Measurements from ENCODE around the gene MRM2.

DNA sequence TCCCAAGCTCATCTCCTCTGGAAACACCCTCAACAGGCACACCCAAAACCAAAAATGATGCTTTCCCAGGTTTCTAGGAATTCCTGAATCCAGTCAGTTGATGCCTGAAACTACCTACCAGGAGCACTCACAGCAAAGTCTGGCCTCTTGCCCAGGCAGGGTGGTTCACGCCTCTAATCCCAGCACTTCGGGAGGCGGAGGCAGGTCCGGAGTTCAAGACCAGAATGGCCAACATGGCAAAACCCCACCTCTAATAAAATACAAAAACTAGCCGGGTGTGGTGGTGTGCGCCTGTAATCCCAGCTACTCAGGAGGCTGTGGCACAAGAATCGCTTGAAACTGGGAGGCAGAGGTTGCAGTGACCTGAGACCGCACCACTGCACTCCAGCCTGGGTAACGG lies 11.1 kb downstream of the MRM2 start:
- TF ChIP-seq, protein P1, sequence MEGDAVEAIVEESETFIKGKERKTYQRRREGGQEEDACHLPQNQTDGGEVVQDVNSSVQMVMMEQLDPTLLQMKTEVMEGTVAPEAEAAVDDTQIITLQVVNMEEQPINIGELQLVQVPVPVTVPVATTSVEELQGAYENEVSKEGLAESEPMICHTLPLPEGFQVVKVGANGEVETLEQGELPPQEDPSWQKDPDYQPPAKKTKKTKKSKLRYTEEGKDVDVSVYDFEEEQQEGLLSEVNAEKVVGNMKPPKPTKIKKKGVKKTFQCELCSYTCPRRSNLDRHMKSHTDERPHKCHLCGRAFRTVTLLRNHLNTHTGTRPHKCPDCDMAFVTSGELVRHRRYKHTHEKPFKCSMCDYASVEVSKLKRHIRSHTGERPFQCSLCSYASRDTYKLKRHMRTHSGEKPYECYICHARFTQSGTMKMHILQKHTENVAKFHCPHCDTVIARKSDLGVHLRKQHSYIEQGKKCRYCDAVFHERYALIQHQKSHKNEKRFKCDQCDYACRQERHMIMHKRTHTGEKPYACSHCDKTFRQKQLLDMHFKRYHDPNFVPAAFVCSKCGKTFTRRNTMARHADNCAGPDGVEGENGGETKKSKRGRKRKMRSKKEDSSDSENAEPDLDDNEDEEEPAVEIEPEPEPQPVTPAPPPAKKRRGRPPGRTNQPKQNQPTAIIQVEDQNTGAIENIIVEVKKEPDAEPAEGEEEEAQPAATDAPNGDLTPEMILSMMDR (IDR thresholded peaks at IDR 0.05): no peak
- no peak for TF ChIP-seq POLR2A (IDR thresholded peaks at IDR 0.05)

All from adrenal gland (tissue), 5 donors.